HL-60/S4 (cell line): ENCODE measurements around the gene TRIM29.

Experiments
- in situ Hi-C: fragments of 300-500 bp; cut with MboI; formaldehyde crosslinking; loops from 2 replicates; pipeline ENCODE4 v1.14.3; 2022; ENCODE audit warnings: low sequenced_read_pairs

TRIM29 gene

DNA sequence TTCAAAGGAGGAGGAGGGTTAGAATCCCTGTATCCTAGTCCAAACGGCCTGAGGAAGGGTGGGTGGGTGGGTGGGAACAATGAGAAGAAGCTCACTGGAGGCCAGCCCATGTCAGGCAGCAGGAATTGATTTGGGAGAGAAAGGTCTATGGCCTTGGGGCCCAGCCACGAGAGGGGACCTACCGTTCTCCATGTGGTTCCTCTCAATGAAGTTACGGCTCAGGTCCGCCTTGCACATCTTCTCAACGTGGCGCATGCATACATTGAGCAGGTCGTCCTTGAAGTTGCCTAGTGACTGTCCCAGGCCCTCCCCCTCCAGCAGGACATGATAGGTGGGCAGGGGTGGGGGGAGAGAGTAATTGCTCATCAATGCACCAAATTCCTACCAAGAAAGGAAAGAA, 12.4 kb downstream of the TRIM29 start:
- in situ Hi-C loops: no loop called here

DNA sequence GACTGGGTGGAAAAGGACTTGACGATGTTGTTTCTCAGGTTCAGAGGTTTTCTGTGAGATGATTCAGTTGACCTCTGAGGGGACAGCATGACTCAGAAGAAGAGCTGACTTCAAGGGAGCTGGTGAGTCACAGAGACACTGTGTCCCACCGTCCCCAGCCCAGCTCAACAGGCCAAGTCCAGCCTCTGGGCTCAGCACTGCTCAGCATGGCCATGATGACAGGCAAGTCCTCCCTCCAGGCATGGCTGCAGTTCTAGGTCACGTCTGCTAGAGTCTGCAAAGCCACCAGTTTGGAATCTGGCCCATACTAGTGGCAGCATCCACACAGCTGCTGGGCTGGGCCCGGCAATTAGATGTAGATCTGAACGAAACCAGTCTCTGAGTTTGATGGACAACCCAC, 12.9 kb downstream of the TRIM29 start:
- in situ Hi-C loops: no loop called here

DNA sequence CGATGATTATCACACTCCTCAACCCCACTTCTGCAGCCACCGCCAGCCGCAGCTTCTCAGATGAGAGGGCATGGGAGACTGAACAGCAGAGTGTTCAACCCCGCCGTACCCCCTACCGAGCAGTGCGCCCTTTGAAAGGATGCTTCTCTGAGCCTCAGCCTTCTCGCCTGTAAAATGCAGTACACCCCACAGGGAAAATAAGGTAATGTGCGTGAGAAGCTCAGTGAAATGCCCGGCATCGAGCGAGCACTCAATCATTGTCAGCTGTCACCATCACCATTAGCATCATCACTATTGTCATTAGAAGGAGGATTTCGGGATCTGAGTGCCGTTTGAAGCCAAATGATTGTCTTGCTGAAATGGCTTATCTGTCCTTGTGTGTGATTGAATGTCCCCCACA, 13.6 kb downstream of the TRIM29 start:
- in situ Hi-C loops: no loop called here

DNA sequence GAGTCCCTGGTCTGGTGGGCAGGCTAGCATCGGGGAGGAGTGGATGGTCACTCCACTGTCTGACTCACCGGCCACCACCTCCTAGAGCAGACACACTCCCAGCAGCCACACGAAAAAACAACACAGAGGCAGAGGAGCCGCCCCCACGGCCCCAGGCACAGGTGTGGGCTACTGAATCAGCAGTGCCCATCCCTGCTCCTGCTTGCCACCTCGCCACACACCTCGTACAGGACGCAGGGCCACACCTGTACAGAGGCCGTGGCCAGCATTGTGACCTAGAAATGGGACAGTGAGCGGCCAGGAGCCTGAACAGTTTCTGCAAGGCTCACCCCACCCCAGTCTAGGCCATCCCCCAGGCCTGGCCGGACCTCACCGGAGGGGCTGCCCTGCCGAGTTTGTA, 14.0 kb downstream of the TRIM29 start:
- in situ Hi-C loops: no loop called here

GRCh38 chr11:120122924-120123683, 14.8 kb downstream of the TRIM29 start:
- in situ Hi-C loops: no loop called here

DNA sequence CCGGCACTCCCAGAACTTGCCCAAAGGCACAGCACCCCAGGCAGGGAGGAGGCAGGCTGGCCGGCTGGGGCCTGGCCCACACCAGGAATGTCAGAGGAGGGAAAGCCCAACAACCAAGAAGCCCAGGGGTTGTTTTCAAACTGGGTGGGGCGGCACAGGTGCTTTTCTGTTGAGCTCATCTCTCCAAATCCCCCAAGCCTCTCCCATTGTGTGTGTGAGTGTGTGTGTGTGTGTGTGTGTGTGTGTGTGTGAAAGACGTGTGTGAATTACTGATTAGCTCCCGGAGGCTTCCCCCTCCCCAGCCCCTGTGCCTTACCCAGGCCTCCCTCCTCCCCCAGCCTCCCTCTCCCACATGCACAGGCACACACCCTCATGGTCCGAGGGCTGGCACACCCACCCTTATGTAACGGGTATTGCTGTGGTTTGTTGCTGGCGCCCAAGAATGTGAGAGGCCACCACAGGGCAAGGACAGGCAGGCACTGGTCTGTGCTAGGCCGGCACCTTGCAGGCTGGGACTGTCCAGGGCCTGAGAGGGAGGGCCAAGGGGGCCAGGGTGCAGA, 15.9 kb downstream of the TRIM29 start:
- in situ Hi-C loops: no loop called here

DNA sequence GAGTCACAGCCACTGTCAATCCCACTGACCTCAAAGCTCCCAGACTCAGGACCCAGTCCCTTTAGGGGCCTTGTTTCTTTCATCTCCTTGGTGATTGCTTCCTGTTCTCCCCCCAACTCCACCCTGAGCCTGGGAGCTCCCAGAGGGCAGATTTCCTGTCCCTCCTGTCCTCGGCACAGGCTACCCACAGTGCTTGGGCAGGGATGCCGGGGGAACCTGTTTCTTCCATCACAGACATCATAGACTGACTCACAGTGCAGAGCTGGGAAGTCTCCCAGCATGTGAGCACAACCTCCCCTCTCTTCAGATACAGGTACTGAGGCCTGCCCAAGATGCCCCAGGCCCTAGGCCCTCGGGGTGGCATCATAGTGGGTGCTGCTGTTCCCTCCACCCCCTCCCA, 16.6 kb downstream of the TRIM29 start:
- in situ Hi-C loops: no loop called here

DNA sequence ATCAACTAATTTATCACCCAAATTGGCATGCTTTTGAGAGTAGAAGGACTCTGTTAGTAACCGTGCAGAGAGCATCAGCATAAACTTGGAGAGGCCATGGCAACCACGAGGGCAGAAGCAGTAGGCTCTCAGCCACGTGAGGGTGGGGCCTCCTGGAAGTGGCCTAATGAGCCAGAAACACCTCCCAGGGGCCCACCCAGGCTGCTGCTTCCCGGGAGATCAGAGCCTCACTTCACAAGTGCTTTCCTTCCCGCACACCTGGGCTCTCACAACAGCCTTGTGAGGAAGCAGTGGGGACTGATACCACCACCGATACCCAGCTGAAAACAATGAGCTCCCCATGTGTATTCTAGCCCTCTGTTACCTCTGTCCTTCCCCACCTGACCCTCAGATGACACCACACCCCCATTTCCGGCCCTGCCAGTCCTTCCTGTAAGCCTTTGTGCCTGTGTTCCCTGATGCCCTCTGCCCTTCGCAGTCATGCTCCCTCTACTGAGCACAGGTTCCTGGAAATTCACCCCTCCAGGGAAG, 17.0 kb downstream of the TRIM29 start:
- in situ Hi-C loops: no loop called here

DNA sequence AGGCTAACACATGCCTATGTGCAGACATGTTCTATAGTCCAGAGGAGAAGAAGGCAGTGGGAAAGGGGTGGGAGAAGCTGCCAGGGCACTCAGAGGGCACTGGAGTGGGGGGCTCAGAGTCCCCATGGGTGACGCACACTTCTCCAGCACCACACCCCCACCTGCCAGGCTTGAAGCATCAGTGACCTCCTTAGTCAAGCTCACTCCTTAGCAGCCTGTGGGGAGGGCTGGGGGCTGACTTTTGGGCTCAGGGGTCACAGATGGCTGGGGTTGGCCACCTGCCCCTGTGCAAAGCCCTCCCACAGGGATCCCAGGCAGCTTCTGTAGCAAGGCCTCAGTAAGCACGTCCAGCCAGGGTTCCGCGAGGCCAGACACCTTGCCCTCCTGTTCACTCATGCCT, 18.8 kb downstream of the TRIM29 start:
- in situ Hi-C loops: no loop called here

DNA sequence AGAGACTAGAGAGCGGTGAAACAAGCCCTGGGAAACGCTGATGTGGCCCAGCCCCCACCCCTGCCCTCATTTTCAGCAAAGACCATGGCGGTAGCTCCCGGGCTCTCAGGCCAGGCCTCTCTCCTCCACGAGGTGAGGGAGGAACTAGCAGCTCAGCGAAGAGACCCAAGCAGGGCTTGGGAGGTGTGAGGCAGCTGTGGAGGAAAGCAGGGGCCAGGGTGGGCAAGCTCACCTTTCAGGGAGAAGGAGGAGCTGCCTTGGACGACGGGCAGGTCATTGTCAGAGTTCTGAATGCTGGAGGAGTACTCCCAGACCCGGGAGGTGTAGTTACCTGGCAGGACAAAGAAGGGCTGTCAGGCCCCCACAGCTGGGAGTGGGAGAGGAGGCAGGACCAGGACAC, 19.9 kb downstream of the TRIM29 start:
- in situ Hi-C loops: no loop called here

- in situ Hi-C loops: no loop called here
Observed at GRCh38 chr11:120116966-120117365, 20.9 kb downstream of the TRIM29 start.

GRCh38 chr11:120115272-120116000, 22.5 kb downstream of the TRIM29 start:
- in situ Hi-C loops: no loop called here

DNA sequence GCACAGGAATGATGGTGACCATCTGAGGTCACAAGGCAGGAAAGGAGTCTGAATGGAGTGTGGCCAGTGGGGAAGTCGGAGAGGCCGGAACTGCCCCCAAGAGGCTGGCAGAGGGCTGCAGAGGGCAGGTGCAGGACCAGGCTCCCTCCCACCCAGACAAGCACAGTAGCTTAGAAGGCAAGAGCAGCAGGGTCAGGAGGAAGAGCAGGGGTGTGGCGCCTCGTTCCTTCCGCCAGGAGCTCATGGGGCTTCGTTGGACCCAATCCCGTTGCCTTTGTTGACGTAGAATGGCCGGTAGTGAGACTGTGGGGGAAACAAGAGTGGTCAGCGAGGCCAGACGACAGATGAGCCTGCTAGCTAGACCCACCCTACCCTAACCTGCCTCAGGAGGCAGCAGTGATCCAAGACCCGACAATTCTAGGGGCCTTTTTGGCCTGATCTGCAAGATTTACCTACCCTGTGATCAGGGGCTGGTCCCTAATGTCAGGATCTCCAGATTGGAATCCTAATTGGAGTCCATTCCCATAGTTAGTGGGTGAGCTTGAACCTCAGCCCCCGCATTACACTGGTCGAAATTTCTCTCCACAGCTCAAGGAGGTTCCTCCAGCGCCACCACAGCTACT, 25.6 kb downstream of the TRIM29 start:
- in situ Hi-C loops: no loop called here

DNA sequence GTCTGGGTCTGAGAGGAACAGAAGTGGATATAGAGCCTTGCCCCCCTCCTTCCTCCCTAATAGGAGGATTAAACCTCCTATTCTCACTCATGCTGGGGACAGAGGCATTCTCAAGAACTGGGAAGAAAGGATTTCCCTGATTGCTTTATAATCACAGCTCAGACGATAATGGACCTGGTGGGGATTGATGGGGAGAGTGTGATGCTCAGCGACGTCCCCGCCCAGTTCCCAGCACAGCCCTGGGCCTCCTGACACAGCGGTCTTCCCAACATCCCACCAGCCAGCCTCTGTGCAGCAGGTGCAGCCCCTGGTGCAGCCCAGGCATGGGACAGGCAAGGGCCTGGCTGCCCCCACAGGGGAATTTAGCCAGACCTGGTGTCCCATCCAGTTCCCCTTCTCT, 28.4 kb downstream of the TRIM29 start:
- in situ Hi-C loops: no loop called here

GRCh38 chr11:120108785-120109168, 29.1 kb downstream of the TRIM29 start:
- in situ Hi-C loops: no loop called here

GRCh38 chr11:120108154-120108784, 29.6 kb downstream of the TRIM29 start:
- in situ Hi-C loops: no loop called here

- in situ Hi-C loops: no loop called here
Observed at GRCh38 chr11:120107692-120108091, 30.2 kb downstream of the TRIM29 start.

DNA sequence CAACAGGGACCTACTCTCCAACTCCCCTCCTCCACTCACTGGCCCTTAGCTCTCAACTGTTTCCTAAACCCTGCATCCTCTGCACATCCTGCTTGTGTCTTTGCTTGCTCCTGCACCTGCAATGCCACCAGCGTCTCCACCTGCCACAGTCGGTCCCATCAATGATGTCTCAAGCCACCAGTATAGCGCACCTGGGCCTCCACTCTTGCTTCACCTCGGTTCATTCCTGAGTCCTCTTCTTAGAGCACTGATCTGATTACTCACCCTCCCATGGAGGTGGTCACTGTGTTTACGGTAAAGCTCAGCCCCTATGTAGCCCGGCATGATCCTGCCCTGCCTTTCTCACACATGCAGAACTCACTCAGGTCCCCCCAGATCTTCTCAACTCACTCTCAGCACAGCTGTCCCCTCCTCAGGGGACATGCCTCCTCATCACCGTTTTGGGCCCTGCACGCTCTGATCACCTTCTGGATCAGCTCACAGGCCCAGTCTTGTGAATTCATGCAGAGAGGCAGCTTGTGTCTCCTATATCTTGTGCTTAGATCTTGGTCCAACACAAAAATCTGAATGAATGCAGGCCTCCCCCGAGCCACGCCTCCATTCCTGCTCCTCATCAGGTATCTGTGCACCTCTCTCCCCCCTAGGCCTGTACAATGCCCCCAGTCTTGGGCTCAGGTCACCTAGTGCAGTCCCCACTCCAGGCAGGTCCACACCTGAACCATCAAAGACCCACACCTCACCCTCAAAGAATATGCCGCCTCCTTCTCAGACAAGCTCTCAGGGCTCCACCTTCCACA, 31.4 kb downstream of the TRIM29 start:
- in situ Hi-C loops: no loop called here

GRCh38 chr11:120105576-120105975, 32.3 kb downstream of the TRIM29 start:
- in situ Hi-C loops: no loop called here

DNA sequence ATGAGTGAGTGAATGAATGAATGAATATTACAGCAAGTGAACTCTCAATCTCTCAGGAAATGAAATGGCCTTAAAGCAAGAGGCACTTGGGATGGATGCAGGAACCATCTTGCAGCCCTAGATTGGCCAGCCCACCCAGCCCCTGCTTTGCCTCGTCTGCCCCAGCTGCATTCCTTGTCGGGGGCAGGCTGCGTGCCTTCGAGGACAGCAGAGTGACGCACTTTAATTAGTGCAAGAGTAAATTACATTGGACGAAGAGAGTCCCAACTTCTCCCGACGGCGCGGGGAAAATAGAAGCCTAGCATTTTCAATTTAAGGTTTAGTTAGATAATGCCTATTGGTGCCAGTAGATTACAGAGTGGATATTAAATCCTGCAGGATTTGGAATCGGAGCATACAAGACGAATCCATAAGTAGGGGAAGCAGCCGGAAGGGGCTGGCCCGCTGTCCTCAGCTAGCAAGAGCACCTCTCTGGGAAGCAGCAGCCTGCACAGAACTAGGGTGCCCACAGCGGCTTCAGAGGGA, 33.8 kb downstream of the TRIM29 start:
- in situ Hi-C loops: no loop called here
